Chondrocyte (in vitro differentiated cells): ENCODE data around the gene CDCA3. TPM values are rescaled to one million over a fixed set of nuclear protein-coding genes. Genes with fewer than 3 reads are reported as not detected.

Experiments used
- DNase-seq: peaks from one replicate; pipeline ENCODE4 v3.0.0; 2021; ENCODE audit warnings: mixed read lengths, low spot score
- H3K27ac Mint-ChIP-seq: one replicate; pipeline ENCODE4 v1.8.0; 2021; ENCODE audit warnings: mild to moderate bottlenecking, moderate library complexity, mixed read lengths; ENCODE audit not compliant: unreplicated experiment
- H3K27me3 Mint-ChIP-seq: 2 replicates; pipeline ENCODE4 v1.8.0; 2021; ENCODE audit warnings: low read depth, mixed read lengths
- H3K36me3 Mint-ChIP-seq: 2 replicates; pipeline ENCODE4 v1.8.0; 2021; ENCODE audit warnings: low read depth, mixed read lengths
- H3K4me1 Mint-ChIP-seq: 2 replicates; pipeline ENCODE4 v1.8.0; 2021; ENCODE audit warnings: low read depth, mild to moderate bottlenecking, mixed read lengths
- H3K4me3 Mint-ChIP-seq: one replicate; pipeline ENCODE4 v1.8.0; 2021; ENCODE audit warnings: mild to moderate bottlenecking, moderate library complexity, mixed read lengths; ENCODE audit not compliant: unreplicated experiment
- H3K9me3 Mint-ChIP-seq: 2 replicates; pipeline ENCODE4 v1.8.0; 2021; ENCODE audit warnings: low read depth, mixed read lengths
- total RNA-seq: library from RNA; stranded (reverse); gene quantifications from 3 replicates; pipeline ENCODE4 v1.2.1, GENCODE V29; 2021
- TF ChIP-seq, protein P1 (sequence below): fragments of 200-600 bp; sonication (generic); IDR thresholded peaks from 2 replicates; pipeline ENCODE4 v1.5.0; 2021; ENCODE audit warnings: antibody characterized with exemption, mild to moderate bottlenecking, moderate library complexity

Gene CDCA3
- total RNA-seq, 1 donor from 2014 or later, result 5.6 TPM

DNA sequence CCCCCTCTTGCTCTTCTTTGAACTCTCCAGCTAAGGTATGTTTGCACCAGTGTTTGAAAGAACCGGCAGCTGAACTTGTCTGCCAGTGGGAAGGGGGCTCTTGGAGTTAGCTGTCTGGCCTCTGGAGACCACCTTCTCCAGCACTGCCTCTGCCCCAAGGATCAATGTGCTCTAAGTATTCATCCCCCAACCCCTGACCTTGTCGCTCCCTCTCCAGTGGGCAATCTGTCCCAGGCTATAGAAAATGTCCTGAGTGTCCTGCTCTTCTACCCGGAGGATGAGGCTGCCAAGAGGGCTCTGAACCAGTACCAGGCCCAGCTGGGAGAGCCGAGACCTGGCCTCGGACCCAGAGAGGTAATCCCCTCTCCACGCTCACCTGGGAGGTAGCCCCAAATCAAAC lies 20.1 kb downstream of the CDCA3 start:
- Mint-ChIP-seq H3K4me3 (no peak overlapping the region), H3K27ac (peak overlapping the region; percentile 5), H3K27me3 (no peaks in the 10 kb centered on the region), H3K36me3 (peaks cover 23% of the 10 kb centered on the region), H3K4me1 (peaks cover 28% of the 10 kb centered on the region), H3K9me3 (no peaks in the 10 kb centered on the region)
- TF ChIP-seq, protein P1, sequence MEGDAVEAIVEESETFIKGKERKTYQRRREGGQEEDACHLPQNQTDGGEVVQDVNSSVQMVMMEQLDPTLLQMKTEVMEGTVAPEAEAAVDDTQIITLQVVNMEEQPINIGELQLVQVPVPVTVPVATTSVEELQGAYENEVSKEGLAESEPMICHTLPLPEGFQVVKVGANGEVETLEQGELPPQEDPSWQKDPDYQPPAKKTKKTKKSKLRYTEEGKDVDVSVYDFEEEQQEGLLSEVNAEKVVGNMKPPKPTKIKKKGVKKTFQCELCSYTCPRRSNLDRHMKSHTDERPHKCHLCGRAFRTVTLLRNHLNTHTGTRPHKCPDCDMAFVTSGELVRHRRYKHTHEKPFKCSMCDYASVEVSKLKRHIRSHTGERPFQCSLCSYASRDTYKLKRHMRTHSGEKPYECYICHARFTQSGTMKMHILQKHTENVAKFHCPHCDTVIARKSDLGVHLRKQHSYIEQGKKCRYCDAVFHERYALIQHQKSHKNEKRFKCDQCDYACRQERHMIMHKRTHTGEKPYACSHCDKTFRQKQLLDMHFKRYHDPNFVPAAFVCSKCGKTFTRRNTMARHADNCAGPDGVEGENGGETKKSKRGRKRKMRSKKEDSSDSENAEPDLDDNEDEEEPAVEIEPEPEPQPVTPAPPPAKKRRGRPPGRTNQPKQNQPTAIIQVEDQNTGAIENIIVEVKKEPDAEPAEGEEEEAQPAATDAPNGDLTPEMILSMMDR, result no peak
- DNase-seq, result peak; percentile 58

DNA sequence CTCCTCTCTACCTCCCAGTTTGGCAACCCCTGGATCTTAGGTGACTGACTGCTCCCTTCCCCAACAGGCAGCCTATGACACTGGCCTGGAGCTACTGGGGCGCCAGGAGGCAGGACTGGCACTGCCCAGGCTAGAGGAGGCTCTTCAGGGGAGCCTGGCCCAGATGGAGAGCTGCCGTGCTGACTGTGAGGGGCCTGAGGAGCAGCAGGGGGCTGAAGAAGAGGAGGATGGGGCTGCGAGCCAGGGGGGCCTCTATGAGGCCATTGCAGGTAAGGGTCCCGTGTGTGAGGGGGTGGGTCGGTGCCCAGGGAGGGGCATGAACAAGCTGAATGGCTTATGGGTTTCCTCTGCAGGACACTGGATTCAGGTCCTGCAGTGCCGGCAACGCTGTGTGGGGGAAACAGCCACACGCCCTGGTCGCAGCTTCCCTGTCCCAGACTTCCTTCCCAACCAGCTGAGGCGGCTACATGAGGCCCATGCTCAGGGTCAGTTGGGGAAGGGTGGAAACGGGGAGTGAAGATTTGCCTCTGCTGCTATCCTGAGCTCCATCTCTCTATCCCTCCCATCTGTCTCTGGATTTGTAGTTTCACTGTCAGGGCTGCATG lies 20.7 kb downstream of the CDCA3 start:
- H3K36me3 Mint-ChIP-seq, result peaks cover 21% of the 10 kb centered on the region
- peaks cover 31% of the 10 kb centered on the region for H3K4me1 Mint-ChIP-seq
- H3K27ac Mint-ChIP-seq, result no peak overlapping the region
- TF ChIP-seq, protein P1, result no peak
- H3K27me3 Mint-ChIP-seq, result no peaks in the 10 kb centered on the region
- peak; percentile 81 for DNase-seq
- H3K4me3 Mint-ChIP-seq, result peak overlapping the region; percentile 96
- no peaks in the 10 kb centered on the region for H3K9me3 Mint-ChIP-seq

DNA sequence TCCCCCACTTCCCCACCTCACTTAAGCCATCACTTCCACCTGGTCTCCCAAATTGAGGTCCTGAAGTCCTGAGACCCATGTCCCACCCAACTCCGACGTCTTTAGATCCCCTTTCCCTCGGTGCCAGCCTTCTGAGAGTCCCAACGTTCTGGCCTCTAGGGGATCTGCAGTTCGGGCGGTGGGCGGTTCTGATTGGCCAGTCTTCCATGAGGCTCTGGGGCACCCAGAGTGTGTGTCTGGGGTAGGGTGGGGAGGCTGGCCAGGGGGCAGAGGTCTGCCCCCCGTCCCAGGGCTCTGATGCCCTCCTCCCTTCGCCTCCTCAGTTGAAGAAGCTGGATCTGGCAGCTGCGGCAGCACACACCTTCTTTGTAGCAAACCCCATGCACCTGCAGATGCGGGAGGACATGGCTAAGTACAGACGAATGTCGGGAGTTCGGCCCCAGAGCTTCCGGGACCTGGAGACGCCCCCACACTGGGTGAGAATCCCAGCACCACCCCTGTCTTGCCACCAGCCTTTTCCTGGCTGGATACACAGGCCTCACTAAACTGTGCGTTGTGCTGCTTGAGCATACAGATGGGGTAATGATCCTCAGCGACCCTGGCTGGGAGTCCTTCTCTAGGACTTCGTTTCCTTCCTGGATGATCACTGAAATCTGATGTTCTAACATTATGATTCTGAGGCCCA lies 21.4 kb downstream of the CDCA3 start:
- Mint-ChIP-seq H3K27me3 (no peaks in the 10 kb centered on the region), H3K4me3 (peak overlapping the region; percentile 96), H3K27ac (peak overlapping the region; percentile 97), H3K9me3 (no peaks in the 10 kb centered on the region), H3K4me1 (peaks cover 38% of the 10 kb centered on the region), H3K36me3 (peaks cover 19% of the 10 kb centered on the region)
- peak; percentile 85 for DNase-seq
- TF ChIP-seq, protein P1, result peak; percentile 49

DNA sequence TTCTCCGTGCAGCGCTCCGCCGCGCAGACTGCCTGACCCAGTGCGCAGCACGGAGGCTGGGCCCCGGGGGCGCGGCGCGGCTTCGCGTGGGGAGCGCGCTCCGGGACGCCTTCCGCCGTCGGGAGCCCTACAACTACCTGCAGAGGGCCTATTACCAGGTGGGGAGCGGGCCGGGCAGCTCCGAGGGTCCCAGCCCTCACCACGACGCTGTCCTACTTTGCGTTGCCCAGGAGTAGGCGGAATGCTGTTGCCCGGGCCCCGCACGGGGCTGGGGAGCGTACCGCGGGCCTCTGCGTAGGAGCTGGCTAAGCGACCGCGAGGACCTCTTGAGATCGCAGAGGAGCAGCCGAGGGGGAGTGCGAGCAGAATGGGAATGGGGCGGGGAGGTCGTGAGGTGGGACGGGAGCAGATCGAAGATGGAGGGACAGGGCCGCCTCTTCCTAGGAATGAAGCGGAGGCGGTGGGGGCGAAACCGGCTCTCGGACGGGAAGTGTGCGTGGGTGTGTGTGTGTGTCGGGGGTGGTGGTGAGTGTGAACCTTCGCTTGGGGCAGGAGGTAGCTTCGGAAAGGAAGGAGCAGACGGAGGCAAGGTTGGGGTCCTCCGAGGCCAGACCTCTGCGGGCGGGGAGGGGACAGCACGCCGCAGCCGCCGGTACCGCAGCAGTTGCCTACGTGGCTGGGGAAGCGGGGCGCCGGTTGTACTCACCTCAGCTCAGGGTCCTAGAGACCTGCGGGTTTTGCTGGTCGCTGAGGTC lies 22.1 kb downstream of the CDCA3 start:
- peak overlapping the region; percentile 96 for H3K4me3 Mint-ChIP-seq
- H3K4me1 Mint-ChIP-seq, result peaks cover 39% of the 10 kb centered on the region
- H3K9me3 Mint-ChIP-seq, result no peaks in the 10 kb centered on the region
- peaks cover 14% of the 10 kb centered on the region for H3K36me3 Mint-ChIP-seq
- TF ChIP-seq, protein P1, result no peak
- H3K27ac Mint-ChIP-seq, result peak overlapping the region; percentile 97
- peak; percentile 93 for DNase-seq
- H3K27me3 Mint-ChIP-seq, result no peaks in the 10 kb centered on the region
